GM23338 (cell line): Measurements from ENCODE around the gene PKHD1.

Source experiments
- CREB1 ChIP-seq: fragments of 250-450 bp; sonication (Bioruptor Pico); IDR thresholded peaks from 2 replicates; pipeline ENCODE4 v1.5.0; 2020; ENCODE audit warnings: low read depth, mild to moderate bottlenecking, moderate library complexity
- EZH2 ChIP-seq: fragments of 200-600 bp; sonication (generic); IDR thresholded peaks from one replicate; pipeline ENCODE4 v1.8.0; 2017; ENCODE audit warnings: antibody characterized with exemption, mild to moderate bottlenecking, low read depth; ENCODE audit not compliant: unreplicated experiment
- EZH2phosphoT487 ChIP-seq: fragments of 200-600 bp; sonication (generic); IDR thresholded peaks from one replicate; pipeline ENCODE4 v1.8.1; 2018; ENCODE audit warnings: antibody characterized with exemption; ENCODE audit not compliant: unreplicated experiment
- JUNB ChIP-seq: IDR thresholded peaks from one replicate; pipeline ENCODE4 v1.6.1; 2016; ENCODE audit warnings: antibody characterized with exemption; ENCODE audit not compliant: unreplicated experiment
- NANOG ChIP-seq: IDR thresholded peaks from 2 replicates; pipeline ENCODE4 v1.6.1; 2016; ENCODE audit warnings: antibody characterized with exemption, borderline replicate concordance
- POLR2AphosphoS5 ChIP-seq: IDR thresholded peaks from 2 replicates; pipeline ENCODE4 v1.6.1; 2016; ENCODE audit warnings: antibody characterized with exemption, low read depth
- TF ChIP-seq, protein P1 (sequence below), 2 experiments: fragments of 200-600 bp in 1 of 2; sonication (generic) in 1 of 2; conservative IDR thresholded peaks; 2 replicates each; pipeline versions ENCODE4 v1.5.1 to v1.6.1; 2016 to 2017; ENCODE audit warnings: antibody characterized with exemption in 2 of 2, low read depth in 2 of 2, mild to moderate bottlenecking in 2 of 2, moderate library complexity in 1 of 2
- TF ChIP-seq, protein P2 (sequence below): IDR thresholded peaks from one replicate; pipeline ENCODE4 v1.6.1; 2018; ENCODE audit warnings: antibody characterized with exemption; ENCODE audit not compliant: unreplicated experiment

DNA sequence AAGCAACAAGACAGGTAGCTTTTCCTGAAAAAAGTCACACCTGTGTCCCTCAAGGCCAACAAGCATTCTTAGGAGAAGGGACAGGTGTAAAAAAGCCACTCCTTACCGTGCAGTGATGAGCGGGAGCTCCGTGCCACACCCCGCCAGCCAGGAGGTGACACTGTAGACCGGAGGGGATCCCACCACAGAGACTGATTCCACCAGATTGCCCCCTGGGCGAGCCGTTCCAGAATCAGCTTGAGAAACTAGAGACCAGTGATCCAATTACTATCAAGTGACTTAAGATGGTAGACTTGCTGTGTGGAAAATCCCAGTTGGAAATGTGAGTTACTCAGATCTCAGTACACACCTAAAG, 37.4 kb downstream of the PKHD1 start:
- TF ChIP-seq NANOG, result no peak
- TF ChIP-seq, protein P1, sequence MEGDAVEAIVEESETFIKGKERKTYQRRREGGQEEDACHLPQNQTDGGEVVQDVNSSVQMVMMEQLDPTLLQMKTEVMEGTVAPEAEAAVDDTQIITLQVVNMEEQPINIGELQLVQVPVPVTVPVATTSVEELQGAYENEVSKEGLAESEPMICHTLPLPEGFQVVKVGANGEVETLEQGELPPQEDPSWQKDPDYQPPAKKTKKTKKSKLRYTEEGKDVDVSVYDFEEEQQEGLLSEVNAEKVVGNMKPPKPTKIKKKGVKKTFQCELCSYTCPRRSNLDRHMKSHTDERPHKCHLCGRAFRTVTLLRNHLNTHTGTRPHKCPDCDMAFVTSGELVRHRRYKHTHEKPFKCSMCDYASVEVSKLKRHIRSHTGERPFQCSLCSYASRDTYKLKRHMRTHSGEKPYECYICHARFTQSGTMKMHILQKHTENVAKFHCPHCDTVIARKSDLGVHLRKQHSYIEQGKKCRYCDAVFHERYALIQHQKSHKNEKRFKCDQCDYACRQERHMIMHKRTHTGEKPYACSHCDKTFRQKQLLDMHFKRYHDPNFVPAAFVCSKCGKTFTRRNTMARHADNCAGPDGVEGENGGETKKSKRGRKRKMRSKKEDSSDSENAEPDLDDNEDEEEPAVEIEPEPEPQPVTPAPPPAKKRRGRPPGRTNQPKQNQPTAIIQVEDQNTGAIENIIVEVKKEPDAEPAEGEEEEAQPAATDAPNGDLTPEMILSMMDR (conservative IDR thresholded peaks at IDR 0.05; ENCODE audit: low read depth in 2 of 2), result no peak
- TF ChIP-seq EZH2, result no peak
- no peak for TF ChIP-seq EZH2phosphoT487
- TF ChIP-seq JUNB, result no peak
- no peak for TF ChIP-seq POLR2AphosphoS5
- TF ChIP-seq, protein P2, sequence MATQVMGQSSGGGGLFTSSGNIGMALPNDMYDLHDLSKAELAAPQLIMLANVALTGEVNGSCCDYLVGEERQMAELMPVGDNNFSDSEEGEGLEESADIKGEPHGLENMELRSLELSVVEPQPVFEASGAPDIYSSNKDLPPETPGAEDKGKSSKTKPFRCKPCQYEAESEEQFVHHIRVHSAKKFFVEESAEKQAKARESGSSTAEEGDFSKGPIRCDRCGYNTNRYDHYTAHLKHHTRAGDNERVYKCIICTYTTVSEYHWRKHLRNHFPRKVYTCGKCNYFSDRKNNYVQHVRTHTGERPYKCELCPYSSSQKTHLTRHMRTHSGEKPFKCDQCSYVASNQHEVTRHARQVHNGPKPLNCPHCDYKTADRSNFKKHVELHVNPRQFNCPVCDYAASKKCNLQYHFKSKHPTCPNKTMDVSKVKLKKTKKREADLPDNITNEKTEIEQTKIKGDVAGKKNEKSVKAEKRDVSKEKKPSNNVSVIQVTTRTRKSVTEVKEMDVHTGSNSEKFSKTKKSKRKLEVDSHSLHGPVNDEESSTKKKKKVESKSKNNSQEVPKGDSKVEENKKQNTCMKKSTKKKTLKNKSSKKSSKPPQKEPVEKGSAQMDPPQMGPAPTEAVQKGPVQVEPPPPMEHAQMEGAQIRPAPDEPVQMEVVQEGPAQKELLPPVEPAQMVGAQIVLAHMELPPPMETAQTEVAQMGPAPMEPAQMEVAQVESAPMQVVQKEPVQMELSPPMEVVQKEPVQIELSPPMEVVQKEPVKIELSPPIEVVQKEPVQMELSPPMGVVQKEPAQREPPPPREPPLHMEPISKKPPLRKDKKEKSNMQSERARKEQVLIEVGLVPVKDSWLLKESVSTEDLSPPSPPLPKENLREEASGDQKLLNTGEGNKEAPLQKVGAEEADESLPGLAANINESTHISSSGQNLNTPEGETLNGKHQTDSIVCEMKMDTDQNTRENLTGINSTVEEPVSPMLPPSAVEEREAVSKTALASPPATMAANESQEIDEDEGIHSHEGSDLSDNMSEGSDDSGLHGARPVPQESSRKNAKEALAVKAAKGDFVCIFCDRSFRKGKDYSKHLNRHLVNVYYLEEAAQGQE, result no peak
- TF ChIP-seq CREB1 (CRISPR knock-in tag), result no peak
